Activated CD4-positive, CD25-positive, alpha-beta regulatory T cell treated with anti-CD3 and anti-CD28 coated beads, Interleukin-2, amount 50 U/mL, for 16 hours (primary cell): ENCODE results near the gene PCDH17.

Experiments
- DNase-seq: peaks from one replicate; pipeline ENCODE4 v3.0.0-alpha.2; 2020; ENCODE audit warnings: low read depth, low spot score

Gene PCDH17

GRCh38 chr13:57631596-57632275 lies at the start of gene PCDH17:
TSS of gene PCDH17 (plus strand) at chr13:57631744. CDS start at chr13:57632547, 803 bp downstream.
- no peak for DNase-seq

- DNase-seq: no peak
Measured at GRCh38 chr13:57582032-57582431, 49.5 kb upstream of the PCDH17 start.

GRCh38 chr13:57583529-57583928 lies 48.0 kb upstream of the PCDH17 start:
- no peak for DNase-seq

GRCh38 chr13:57588639-57589038 lies 42.9 kb upstream of the PCDH17 start:
- DNase-seq: no peak

- DNase-seq: no peak
Measured at GRCh38 chr13:57595775-57596174, 35.8 kb upstream of the PCDH17 start.

GRCh38 chr13:57601536-57601935 lies 30.0 kb upstream of the PCDH17 start:
- no peak for DNase-seq

GRCh38 chr13:57604442-57604841 lies 27.1 kb upstream of the PCDH17 start:
- DNase-seq: no peak

GRCh38 chr13:57611969-57612368 lies 19.6 kb upstream of the PCDH17 start:
- no peak for DNase-seq

- no peak for DNase-seq
Measured at GRCh38 chr13:57612568-57612967, 19.0 kb upstream of the PCDH17 start.

- DNase-seq: no peak
Measured at GRCh38 chr13:57624565-57625435, 6.7 kb upstream of the PCDH17 start.

GRCh38 chr13:57627663-57628062 lies 3.9 kb upstream of the PCDH17 start:
- no peak for DNase-seq

- DNase-seq: no peak
Measured at GRCh38 chr13:57629391-57629804, 2.1 kb upstream of the PCDH17 start.

GRCh38 chr13:57629821-57630235 lies 1.7 kb upstream of the PCDH17 start:
- DNase-seq: no peak

GRCh38 chr13:57630661-57631595 lies 616 bp upstream of the PCDH17 start:
- DNase-seq: no peak

- no peak for DNase-seq
Measured at GRCh38 chr13:57632276-57633140, 964 bp downstream of the PCDH17 start.

GRCh38 chr13:57633141-57633949 lies 1.8 kb downstream of the PCDH17 start:
- DNase-seq: no peak

- no peak for DNase-seq
Measured at GRCh38 chr13:57633950-57634838, 2.6 kb downstream of the PCDH17 start.

GRCh38 chr13:57634839-57635165 lies 3.3 kb downstream of the PCDH17 start:
- DNase-seq: no peak

- no peak for DNase-seq
Measured at GRCh38 chr13:57635541-57636085, 4.1 kb downstream of the PCDH17 start.
